ENCODE data around the gene GPR34. TPM values are rescaled to one million over a fixed set of nuclear protein-coding genes. Genes with fewer than 3 reads are reported as not detected.

GPR34 gene
- total RNA-seq, 1 experiment from 2014 or later, result not detected

DNA sequence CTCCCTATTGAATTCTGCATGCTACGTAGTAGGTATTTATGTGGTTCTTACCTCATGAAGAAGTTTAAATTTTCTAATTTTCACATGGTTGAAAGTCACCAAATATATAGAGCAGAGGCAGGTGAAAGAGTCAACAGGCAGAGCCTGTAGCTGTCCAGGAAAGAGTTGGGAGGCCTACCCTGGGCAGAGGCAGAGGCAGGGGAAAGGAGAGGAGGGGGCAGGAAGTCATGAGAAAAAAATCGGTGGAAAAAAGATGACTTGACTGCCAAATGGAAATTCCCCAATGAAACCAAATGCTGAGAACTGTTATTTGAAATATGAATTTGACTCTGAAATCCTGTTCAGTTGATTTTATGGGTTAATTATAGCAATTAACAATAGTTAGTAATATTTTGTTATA lies 23.1 kb upstream of the GPR34 start:
- DNase-seq (ENCODE audit: unreplicated experiment), result no peak
- Mint-ChIP-seq H3K4me3 (ENCODE audit: unreplicated experiment) (no peak overlapping the region), H3K4me1 (ENCODE audit: insufficient read depth, unreplicated experiment) (peaks cover 17% of the 10 kb centered on the region), H3K27me3 (ENCODE audit: insufficient read depth, unreplicated experiment) (peaks cover 43% of the 10 kb centered on the region), H3K9me3 (ENCODE audit: unreplicated experiment) (no peaks in the 10 kb centered on the region), H3K27ac (ENCODE audit: low read depth, unreplicated experiment) (no peak overlapping the region), H3K36me3 (ENCODE audit: insufficient read depth, unreplicated experiment) (peaks cover 11% of the 10 kb centered on the region)
- BruUV-seq (replicated peaks), result no TSS peak
- CTCF ChIA-PET, result interaction anchor here (0.5 to 0.6 kb wide), 2 partner anchors 9 to 91 kb away, joined by 3 to 5 read pairs; no protein-coding TSS in a partner anchor
- intact Hi-C loops (cut with micrococcal nuclease), result no loop called here
- no peak for TF ChIP-seq CTCF (IDR thresholded peaks at IDR 0.05; ENCODE audit: unreplicated experiment)
- POLR2A ChIA-PET, result interaction anchor here (0.7 kb wide), 1 partner anchor 1134 kb away, joined by 3 read pairs; no protein-coding TSS in a partner anchor

- H3K36me3 Mint-ChIP-seq (ENCODE audit: insufficient read depth, unreplicated experiment), result peaks cover 17% of the 10 kb centered on the region
- H3K4me3 Mint-ChIP-seq (ENCODE audit: unreplicated experiment), result no peak overlapping the region
- H3K4me1 Mint-ChIP-seq (ENCODE audit: insufficient read depth, unreplicated experiment), result peaks cover 17% of the 10 kb centered on the region
- no peak for DNase-seq (ENCODE audit: unreplicated experiment)
- TF ChIP-seq CTCF (IDR thresholded peaks at IDR 0.05; ENCODE audit: unreplicated experiment), result no peak
- H3K27me3 Mint-ChIP-seq (ENCODE audit: insufficient read depth, unreplicated experiment), result peaks cover 42% of the 10 kb centered on the region
- CTCF ChIA-PET, result interaction anchor here (0.5 to 0.6 kb wide), 2 partner anchors 9 to 91 kb away, joined by 3 to 5 read pairs; no protein-coding TSS in a partner anchor
- intact Hi-C loops (cut with micrococcal nuclease), result no loop called here
- H3K27ac Mint-ChIP-seq (ENCODE audit: low read depth, unreplicated experiment), result no peak overlapping the region
- H3K9me3 Mint-ChIP-seq (ENCODE audit: unreplicated experiment), result no peaks in the 10 kb centered on the region
- POLR2A ChIA-PET, result interaction anchor here (0.7 kb wide), 1 partner anchor 1135 kb away, joined by 3 read pairs; no protein-coding TSS in a partner anchor
- BruUV-seq (replicated peaks), result no TSS peak
Measured at GRCh38 chrX:41666251-41666650, 22.5 kb upstream of the GPR34 start.

DNA sequence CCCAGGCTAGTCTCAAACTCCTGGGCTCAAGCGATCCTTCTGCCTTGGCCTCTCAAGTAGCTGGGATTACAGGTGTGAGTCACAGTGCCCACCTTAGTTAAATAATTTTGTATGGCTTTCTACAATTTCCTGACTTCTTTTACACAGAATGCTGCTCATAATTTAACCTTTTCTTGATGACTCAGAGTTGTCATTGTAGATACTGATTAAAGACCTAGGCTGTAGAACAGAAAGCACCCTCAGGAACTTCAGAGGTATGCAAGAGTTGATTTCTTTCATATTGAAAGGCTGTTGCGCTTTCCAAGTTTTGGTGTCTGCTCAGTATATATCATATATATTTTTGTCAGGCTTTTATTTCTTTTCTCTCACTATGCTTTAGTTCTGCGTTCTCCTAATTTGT lies 21.1 kb upstream of the GPR34 start:
- no peak for TF ChIP-seq CTCF (IDR thresholded peaks at IDR 0.05; ENCODE audit: unreplicated experiment)
- CTCF ChIA-PET, result interaction anchor here (0.6 kb wide), 1 partner anchor 487 kb away, joined by 3 read pairs; no protein-coding TSS in a partner anchor
- intact Hi-C loops (cut with micrococcal nuclease), result no loop called here
- BruUV-seq (replicated peaks), result no TSS peak
- no peak overlapping the region for H3K4me3 Mint-ChIP-seq (ENCODE audit: unreplicated experiment)
- H3K27ac Mint-ChIP-seq (ENCODE audit: low read depth, unreplicated experiment), result no peak overlapping the region
- peaks cover 45% of the 10 kb centered on the region for H3K27me3 Mint-ChIP-seq (ENCODE audit: insufficient read depth, unreplicated experiment)
- H3K4me1 Mint-ChIP-seq (ENCODE audit: insufficient read depth, unreplicated experiment), result peaks cover 17% of the 10 kb centered on the region
- POLR2A ChIA-PET, result no interaction called here
- no peak for DNase-seq (ENCODE audit: unreplicated experiment)
- H3K9me3 Mint-ChIP-seq (ENCODE audit: unreplicated experiment), result no peaks in the 10 kb centered on the region
- peaks cover 18% of the 10 kb centered on the region for H3K36me3 Mint-ChIP-seq (ENCODE audit: insufficient read depth, unreplicated experiment)

- ChIA-PET POLR2A (no interaction called here), CTCF (interaction anchor here (0.6 kb wide), 1 partner anchor 416 kb away, joined by 3 read pairs; no protein-coding TSS in a partner anchor)
- intact Hi-C loops (cut with micrococcal nuclease), result no loop called here
- Mint-ChIP-seq H3K4me1 (ENCODE audit: insufficient read depth, unreplicated experiment) (peaks cover 17% of the 10 kb centered on the region), H3K27ac (ENCODE audit: low read depth, unreplicated experiment) (no peak overlapping the region), H3K9me3 (ENCODE audit: unreplicated experiment) (no peaks in the 10 kb centered on the region), H3K27me3 (ENCODE audit: insufficient read depth, unreplicated experiment) (peaks cover 61% of the 10 kb centered on the region), H3K36me3 (ENCODE audit: insufficient read depth, unreplicated experiment) (peaks cover 14% of the 10 kb centered on the region), H3K4me3 (ENCODE audit: unreplicated experiment) (no peak overlapping the region)
- BruUV-seq (replicated peaks), result no TSS peak
- no peak for TF ChIP-seq CTCF (IDR thresholded peaks at IDR 0.05; ENCODE audit: unreplicated experiment)
- DNase-seq (ENCODE audit: unreplicated experiment), result no peak
Measured at GRCh38 chrX:41670112-41670511, 18.7 kb upstream of the GPR34 start.
